Fibroblast of gingiva (primary cell): Measurements from ENCODE around the gene STXBP5.
"Not testable (repeated sequence)": the region's sequence is repeated elsewhere in the genome, so short reads cannot be mapped to it uniquely, and the experiment has no call there.

ENCODE experiments used
- DNase-seq: peaks from one replicate; pipeline ENCODE4 v3.0.0-alpha.2; 2011; ENCODE audit warnings: low read depth

The STXBP5 gene

DNA sequence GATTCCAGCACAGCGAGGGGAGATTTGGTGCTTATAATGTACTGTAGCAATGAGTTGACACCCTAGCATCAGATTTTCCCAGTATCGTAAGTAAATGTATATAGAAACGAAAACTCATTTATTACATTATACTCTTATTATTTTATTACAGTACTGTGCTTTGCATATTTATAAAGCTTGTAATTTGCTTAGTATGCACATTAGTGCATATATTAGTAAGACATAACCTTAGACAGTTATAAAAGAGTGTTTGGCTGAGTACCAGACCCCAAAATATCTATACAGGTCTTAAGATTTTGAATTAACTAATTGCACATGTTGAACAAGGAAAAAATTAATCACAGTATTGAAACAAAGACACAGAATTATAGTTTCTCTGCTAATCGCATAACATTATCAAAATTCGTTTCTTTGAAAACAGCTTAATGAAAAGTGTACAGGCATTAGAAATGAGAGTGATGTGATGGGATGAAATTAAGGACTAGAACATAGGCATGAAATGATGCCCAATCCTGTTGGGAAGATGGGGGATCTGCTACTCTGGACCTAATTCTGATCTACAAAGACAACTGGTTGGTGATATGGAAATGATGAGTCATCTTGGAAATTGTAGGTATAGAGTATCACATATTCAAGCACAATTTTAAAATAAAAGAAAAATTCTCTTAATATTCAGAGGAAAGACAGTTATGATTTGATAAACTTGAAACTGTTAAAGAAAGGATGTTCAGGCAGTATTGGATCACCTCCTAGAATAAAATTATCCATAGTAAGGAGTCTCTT lies 42.8 kb downstream of the STXBP5 start:
- peak; percentile 13 for DNase-seq

- DNase-seq = no peak
These were observed 44.6 kb downstream of the STXBP5 start for GRCh38 chr6:147248859-147249258.

- no peak for DNase-seq
These were observed 46.9 kb downstream of the STXBP5 start for GRCh38 chr6:147251072-147251471.

- DNase-seq = not testable (repeated sequence)
These were observed 50.8 kb downstream of the STXBP5 start for GRCh38 chr6:147254929-147255473.

DNA sequence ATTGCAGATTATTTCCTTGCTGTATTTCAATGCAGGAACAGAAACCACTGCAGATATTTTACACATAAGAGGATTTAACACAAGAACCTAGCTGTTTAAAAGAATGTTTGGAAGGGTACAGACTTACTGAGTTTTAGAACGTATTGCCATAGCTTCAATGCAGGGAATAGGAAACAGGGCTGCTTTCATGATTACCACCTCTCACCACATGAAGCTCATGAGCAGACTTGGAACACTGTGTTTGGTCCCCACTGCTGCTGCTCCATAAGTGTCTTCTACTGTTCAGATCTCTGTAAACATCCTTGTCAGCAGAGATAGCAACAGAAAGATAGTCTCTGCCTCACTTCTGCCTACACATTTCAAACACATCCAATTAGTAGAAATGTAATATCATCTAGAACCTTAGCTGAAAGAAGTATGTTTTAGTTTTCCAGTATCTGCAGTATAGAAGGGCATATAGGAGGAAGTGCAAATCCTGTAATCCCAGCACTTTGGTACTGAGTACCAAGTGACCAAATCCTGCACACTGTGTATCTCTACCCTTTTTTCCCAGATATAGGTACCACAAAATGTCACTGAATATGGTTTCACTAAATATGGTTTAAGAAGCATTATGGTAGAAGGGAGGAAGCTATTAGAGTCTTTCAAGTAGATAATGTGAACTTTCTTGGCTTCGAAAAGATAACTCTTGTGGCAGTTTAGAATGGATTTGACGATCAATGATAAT lies 51.9 kb downstream of the STXBP5 start:
- no peak for DNase-seq

DNA sequence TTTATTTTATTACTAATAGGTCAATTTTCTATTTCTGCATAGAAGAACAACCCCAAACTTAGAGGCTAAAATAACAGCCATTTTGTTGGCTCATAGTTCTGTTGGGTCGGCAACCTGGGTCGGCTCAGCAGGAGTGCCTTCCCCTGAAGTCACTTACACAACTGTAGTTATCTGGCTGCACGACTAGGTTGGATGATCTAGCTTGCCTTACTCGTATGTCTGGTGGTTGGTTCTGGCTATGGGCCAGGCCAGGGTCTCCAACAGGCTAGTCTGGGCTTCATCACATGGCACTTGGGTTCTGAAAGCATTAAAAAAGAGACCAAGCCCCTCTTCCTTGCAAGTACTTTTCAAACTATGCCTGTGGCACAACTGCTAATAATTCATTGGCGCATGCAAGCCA lies 53.5 kb downstream of the STXBP5 start:
- no peak for DNase-seq

GRCh38 chr6:147260091-147260490 lies 55.9 kb downstream of the STXBP5 start:
- peak; percentile 14 for DNase-seq

- no peak for DNase-seq
These were observed 58.7 kb downstream of the STXBP5 start for GRCh38 chr6:147262946-147263345.

- no peak for DNase-seq
These were observed 62.6 kb downstream of the STXBP5 start for GRCh38 chr6:147266821-147267220.

GRCh38 chr6:147267658-147268057 lies 63.4 kb downstream of the STXBP5 start:
- peak; percentile 44 for DNase-seq

DNA sequence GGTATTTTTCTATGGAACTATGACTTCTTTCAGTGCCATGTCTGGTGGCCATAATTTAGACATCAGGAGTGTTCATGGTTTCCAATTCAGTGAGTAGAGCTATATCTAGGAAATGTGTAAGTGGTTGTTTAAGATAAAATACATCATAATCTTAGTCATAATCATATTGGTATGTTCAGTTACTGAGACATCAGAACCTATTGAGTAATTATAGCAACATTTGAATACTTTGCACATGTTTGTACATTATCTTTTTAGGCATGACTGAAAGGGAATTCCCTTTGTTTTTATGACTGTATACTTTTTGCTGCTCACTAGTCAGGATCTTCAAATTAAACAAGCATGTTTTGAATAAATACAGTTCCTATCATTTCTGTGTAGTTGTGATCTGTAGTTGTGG lies 64.0 kb downstream of the STXBP5 start:
- peak; percentile 65 for DNase-seq

GRCh38 chr6:147274012-147274411 lies 69.8 kb downstream of the STXBP5 start:
- DNase-seq = no peak

DNA sequence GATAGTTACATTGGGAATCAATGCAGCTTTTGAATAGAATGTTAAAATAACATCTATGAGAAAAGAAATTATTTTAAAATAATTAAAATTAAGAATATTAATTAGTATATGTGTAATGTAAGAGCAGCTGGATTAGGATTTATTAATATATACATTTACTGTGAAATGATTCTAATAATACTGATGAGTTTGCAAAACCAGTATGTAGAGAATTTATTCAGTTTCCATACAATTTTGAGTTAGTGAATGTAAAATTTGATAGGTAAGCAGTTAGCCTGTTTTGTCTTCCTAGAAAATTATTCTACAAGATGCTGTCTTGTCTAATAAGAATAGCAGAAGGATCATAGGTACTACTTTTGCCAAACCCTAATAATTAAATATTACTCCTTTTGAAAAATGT lies 70.6 kb downstream of the STXBP5 start:
- no peak for DNase-seq

GRCh38 chr6:147278891-147279290 lies 74.7 kb downstream of the STXBP5 start:
- no peak for DNase-seq

DNA sequence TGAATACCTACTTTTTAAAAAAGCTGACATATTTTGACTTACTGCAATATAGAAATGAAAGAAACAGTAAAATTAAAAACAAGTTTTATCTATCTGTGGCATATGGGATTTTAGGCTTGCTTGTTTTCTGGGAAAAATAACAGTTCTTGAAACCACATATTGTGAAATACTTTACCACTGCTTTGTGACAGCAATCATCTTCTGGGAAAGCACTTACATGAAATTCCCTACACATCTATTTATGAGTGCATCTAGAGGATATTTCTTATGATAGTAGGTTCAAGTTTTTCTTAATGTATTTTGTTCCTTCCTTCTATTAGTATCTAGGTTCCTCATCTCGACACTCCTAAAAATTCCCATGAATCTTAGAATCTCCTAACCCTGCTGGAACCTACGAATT lies 75.2 kb downstream of the STXBP5 start:
- DNase-seq = peak; percentile 70

DNA sequence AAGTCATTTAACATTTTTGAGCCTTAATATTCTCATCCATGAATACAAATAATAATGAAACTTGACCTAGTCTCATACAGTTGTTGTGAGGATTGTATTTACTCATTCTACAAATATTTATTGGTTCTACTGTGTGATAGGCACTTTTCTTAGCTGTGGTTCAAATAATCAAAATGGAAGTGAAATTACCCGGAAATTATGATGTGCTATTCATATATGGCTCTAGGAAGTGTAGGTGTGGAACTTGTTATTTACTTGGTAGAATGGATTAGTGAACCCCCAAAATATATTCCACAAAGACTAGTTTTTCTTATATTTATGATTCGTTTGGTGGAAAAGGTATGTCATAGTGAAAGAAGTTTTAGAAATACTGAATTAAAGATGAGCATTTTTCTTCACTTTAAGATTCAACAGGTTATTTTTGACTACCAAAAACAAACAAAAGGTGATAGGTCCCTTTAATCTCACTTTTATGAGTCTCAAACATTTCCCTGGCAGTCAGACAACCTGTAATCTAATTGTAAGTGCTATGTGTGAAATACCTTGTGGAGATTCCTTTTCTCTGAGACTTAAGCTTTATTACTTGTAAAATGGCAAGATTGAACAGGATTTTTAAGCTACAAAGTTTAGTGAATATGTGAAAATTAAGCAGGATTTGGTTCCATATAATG lies 77.8 kb downstream of the STXBP5 start:
- DNase-seq = no peak

GRCh38 chr6:147282566-147282959 lies 78.3 kb downstream of the STXBP5 start:
- DNase-seq = no peak

- no peak for DNase-seq
These were observed 79.2 kb downstream of the STXBP5 start for GRCh38 chr6:147283460-147283859.

GRCh38 chr6:147285087-147285855 lies 81.1 kb downstream of the STXBP5 start:
- DNase-seq = peak; percentile 52

- DNase-seq = peak; percentile 29
These were observed 83.7 kb downstream of the STXBP5 start for GRCh38 chr6:147287869-147288271.

DNA sequence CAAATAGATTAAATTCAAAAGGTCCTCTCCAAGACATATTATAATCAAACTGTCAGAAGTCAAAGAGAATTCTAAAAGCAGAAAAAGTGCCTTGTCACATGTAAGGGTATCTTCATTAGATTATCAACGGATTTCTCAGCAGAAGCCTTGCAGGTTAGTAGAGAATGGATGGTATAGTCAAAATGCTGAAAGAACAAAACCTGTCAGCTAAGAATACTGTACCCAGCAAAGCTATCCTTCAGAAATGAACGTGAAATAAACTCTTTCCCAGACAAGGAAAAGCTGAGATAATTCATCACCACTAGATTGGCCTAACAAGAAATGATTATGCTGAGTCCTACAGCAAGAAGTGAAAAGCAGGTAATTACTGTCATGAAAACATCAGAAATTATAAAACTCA lies 92.9 kb downstream of the STXBP5 start:
- no peak for DNase-seq
